ENCODE results near the gene OLIG2. TPM values are rescaled to one million over a fixed set of nuclear protein-coding genes. Genes with fewer than 3 reads are reported as not detected.

The OLIG2 gene
- total RNA-seq, 4 donors from 2014 or later, result 0.10 TPM; not detected in 3

DNA sequence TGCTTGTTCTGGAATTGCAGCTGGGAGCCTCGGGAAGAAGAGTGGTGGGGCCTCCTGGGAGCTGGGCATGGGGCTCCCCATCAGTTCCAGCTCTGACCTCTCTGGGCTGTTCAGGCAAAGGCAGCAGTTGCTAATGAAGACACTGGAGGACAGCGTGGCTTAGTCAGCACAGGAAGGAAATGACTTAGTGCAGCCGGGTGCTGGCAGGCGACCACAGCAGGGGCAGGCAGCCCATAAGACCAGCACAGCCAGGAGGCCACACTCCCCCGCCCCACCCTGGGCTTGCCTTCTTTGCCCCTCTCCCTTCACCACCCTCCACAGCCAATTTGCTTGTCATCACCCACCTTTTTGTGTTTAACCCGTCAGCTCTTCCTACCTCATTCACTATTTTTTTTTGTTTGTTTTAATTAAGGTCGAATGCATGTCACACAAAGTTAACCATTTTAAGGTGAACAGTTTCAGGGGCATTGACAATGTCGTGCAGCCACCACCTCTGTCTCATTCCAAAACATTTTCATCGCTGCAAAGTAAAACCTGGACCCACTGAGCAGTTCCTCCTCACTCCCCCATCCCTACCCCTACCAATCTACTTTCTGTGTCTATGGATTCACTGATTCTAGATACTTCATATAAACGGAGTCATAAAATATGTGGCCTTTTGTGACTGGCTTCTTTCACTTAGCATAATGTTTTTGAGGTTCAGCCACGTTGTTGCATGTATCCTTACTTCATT lies 10.9 kb downstream of the OLIG2 start:
- intact Hi-C loops (cut with DNase I; ENCODE audit: low total_unique reads) (no loop called here), in situ Hi-C loops (cut with MboI; ENCODE audit: low sequenced_read_pairs in 4 of 4) (no loop called here)
- no peak for DNase-seq
- Histone ChIP-seq H3K27ac (no peak overlapping the region), H3K27me3 (peaks cover 8 to 26% (median 20%) of the 10 kb centered on the region in 3 donors), H3K9me3 (no peaks in the 10 kb centered on the region), H3K36me3 (no peaks in the 10 kb centered on the region), H3K4me1 (no peaks in the 10 kb centered on the region), H3K4me3 (no peak overlapping the region)
- no peak for ATAC-seq
- TF ChIP-seq POLR2A (IDR thresholded peaks at IDR 0.05), result no peak
- TF ChIP-seq, protein P1, sequence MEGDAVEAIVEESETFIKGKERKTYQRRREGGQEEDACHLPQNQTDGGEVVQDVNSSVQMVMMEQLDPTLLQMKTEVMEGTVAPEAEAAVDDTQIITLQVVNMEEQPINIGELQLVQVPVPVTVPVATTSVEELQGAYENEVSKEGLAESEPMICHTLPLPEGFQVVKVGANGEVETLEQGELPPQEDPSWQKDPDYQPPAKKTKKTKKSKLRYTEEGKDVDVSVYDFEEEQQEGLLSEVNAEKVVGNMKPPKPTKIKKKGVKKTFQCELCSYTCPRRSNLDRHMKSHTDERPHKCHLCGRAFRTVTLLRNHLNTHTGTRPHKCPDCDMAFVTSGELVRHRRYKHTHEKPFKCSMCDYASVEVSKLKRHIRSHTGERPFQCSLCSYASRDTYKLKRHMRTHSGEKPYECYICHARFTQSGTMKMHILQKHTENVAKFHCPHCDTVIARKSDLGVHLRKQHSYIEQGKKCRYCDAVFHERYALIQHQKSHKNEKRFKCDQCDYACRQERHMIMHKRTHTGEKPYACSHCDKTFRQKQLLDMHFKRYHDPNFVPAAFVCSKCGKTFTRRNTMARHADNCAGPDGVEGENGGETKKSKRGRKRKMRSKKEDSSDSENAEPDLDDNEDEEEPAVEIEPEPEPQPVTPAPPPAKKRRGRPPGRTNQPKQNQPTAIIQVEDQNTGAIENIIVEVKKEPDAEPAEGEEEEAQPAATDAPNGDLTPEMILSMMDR (IDR thresholded peaks at IDR 0.05 in 4 of 5, conservative IDR thresholded peaks at IDR 0.05 in 1 of 5), result no peak

- Histone ChIP-seq H3K27me3 (peaks cover 8 to 20% (median 17%) of the 10 kb centered on the region in 3 donors), H3K36me3 (no peaks in the 10 kb centered on the region), H3K4me1 (no peaks in the 10 kb centered on the region), H3K27ac (no peak overlapping the region), H3K4me3 (no peak overlapping the region), H3K9me3 (no peaks in the 10 kb centered on the region)
- in situ Hi-C loops (cut with MboI; ENCODE audit: low sequenced_read_pairs in 4 of 4) (no loop called here), intact Hi-C loops (cut with DNase I; ENCODE audit: low total_unique reads) (no loop called here)
- DNase-seq (no peak), ATAC-seq (no peak)
- TF ChIP-seq, protein P1 (IDR thresholded peaks at IDR 0.05 in 4 of 5, conservative IDR thresholded peaks at IDR 0.05 in 1 of 5), result no peak
- TF ChIP-seq POLR2A (IDR thresholded peaks at IDR 0.05), result no peak
Measured at GRCh38 chr21:33037501-33037900, 11.8 kb downstream of the OLIG2 start.

DNA sequence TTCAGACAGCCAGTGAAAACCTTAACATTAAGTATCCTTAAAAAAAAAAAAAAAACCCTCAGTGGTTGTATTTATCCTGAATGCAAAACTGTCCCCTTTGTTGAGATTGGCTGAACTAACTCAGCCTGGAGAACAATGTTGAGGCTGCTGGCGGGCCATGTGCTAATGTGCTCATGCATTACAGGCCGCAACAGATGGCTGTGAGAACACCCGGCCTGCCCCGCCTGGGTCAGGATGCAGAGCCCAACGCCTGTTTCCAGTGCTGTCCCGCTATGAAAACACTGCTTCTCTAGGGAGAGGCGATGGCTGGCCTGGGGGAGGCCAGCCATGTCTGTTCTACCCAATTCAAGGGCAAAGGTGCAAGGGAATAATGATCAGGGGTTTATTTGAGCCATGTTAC lies 13.8 kb downstream of the OLIG2 start:
- no peak overlapping the region for H3K4me3 ChIP-seq
- in situ Hi-C loops (cut with MboI; ENCODE audit: low sequenced_read_pairs in 4 of 4), result no loop called here
- DNase-seq (no peak), ATAC-seq (no peak)
- H3K9me3 ChIP-seq, result no peaks in the 10 kb centered on the region
- H3K36me3 ChIP-seq, result no peaks in the 10 kb centered on the region
- H3K4me1 ChIP-seq, result no peaks in the 10 kb centered on the region
- TF ChIP-seq POLR2A (IDR thresholded peaks at IDR 0.05), result no peak
- TF ChIP-seq, protein P1 (IDR thresholded peaks at IDR 0.05 in 4 of 5, conservative IDR thresholded peaks at IDR 0.05 in 1 of 5), result no peak
- peaks cover 0 to 15% (median 6%) of the 10 kb centered on the region in 3 donors for H3K27me3 ChIP-seq
- intact Hi-C loops (cut with DNase I; ENCODE audit: low total_unique reads), result no loop called here
- H3K27ac ChIP-seq, result no peak overlapping the region

- intact Hi-C loops (cut with DNase I; ENCODE audit: low total_unique reads), result no loop called here
- Histone ChIP-seq H3K9me3 (no peaks in the 10 kb centered on the region), H3K4me1 (no peaks in the 10 kb centered on the region), H3K4me3 (no peak overlapping the region), H3K27me3 (peaks cover 0 to 10% (median 6%) of the 10 kb centered on the region in 3 donors), H3K27ac (no peak overlapping the region), H3K36me3 (no peaks in the 10 kb centered on the region)
- TF ChIP-seq POLR2A (IDR thresholded peaks at IDR 0.05), result no peak
- TF ChIP-seq, protein P1 (IDR thresholded peaks at IDR 0.05 in 4 of 5, conservative IDR thresholded peaks at IDR 0.05 in 1 of 5), result no peak
- in situ Hi-C loops (cut with MboI; ENCODE audit: low sequenced_read_pairs in 4 of 4), result no loop called here
- ATAC-seq (no peak), DNase-seq (no peak)
Measured at GRCh38 chr21:33040215-33040614, 14.5 kb downstream of the OLIG2 start.

All from gastrocnemius medialis (tissue), 4 donors.